H1 (cell line): ENCODE results near the gene GTF2IRD1. TPM values are rescaled to one million over a fixed set of nuclear protein-coding genes. Genes with fewer than 3 reads are reported as not detected.

Source experiments
- CTCF ChIA-PET: fragments of 300-600 bp; sonication (Branson Sonifier 250); formaldehyde crosslinking; loops from one replicate; lab custom pipeline; 2021; ENCODE audit not compliant: partially characterized antibody; lab: Charles Lee
- POLR2A ChIA-PET: fragments of 300-600 bp; sonication (Branson Sonifier 250); formaldehyde crosslinking; loops from one replicate; lab custom pipeline; 2021; ENCODE audit warnings: inconsistent platforms; ENCODE audit not compliant: partially characterized antibody; lab: Charles Lee
- DNase-seq, 2 experiments: peaks; one replicate each; pipeline versions ENCODE4 v3.0.0 to v3.0.0-alpha.2; 2010 to 2022; ENCODE audit warnings: low spot score in 2 of 2, low read depth in 1 of 2, mixed read lengths in 1 of 2
- FAIRE-seq: peaks from 2 replicates; lab custom pipeline; 2011; peaks lifted over from hg19 to GRCh38; lab: Jason Lieb, UNC
- H2AFZ ChIP-seq: 2 replicates; pipeline ENCODE4 v1.8.1; 2012; ENCODE audit warnings: low read length, inconsistent platforms
- H2AK5ac ChIP-seq: 2 replicates; pipeline ENCODE4 v1.6.1; 2013; ENCODE audit warnings: low read depth, low read length
- H2BK120ac ChIP-seq: replicated peaks from 2 replicates; pipeline ENCODE3; 2013; ENCODE audit warnings: low read depth, low read length, inconsistent platforms
- H2BK12ac ChIP-seq: 2 replicates; pipeline ENCODE4 v1.6.1; 2013; ENCODE audit warnings: low read depth, low read length
- H2BK15ac ChIP-seq: 2 replicates; pipeline ENCODE4 v1.6.1; 2013; ENCODE audit warnings: low read length
- H2BK20ac ChIP-seq: 2 replicates; pipeline ENCODE4 v1.6.1; 2013; ENCODE audit warnings: low read length
- H2BK5ac ChIP-seq: 2 replicates; pipeline ENCODE4 v1.6.1; 2013; ENCODE audit warnings: low read depth, low read length
- H3K14ac ChIP-seq: 2 replicates; pipeline ENCODE4 v1.6.1; 2013; ENCODE audit warnings: inconsistent platforms; ENCODE audit not compliant: insufficient read length
- H3K18ac ChIP-seq: 2 replicates; pipeline ENCODE4 v1.6.1; 2013; ENCODE audit warnings: low read length; ENCODE audit errors: extremely low read depth
- H3K23ac ChIP-seq: 2 replicates; pipeline ENCODE4 v1.6.1; 2013; ENCODE audit warnings: inconsistent platforms; ENCODE audit not compliant: insufficient read length
- H3K23me2 ChIP-seq: 2 replicates; pipeline ENCODE4 v1.6.1; 2013; ENCODE audit warnings: low read depth, low read length
- H3K27ac ChIP-seq: 2 replicates; pipeline ENCODE4 v1.6.1; 2011; ENCODE audit warnings: low read depth, low read length, inconsistent platforms
- H3K27me3 ChIP-seq, 4 experiments: replicated peaks in 1 of 4; 1 replicate in 1 of 4; 2 replicates in 3 of 4; pipeline versions ENCODE4 v1.6.1 to v1.8.1; 2011 to 2013; ENCODE audit warnings: low read length in 3 of 4, mild to moderate bottlenecking in 3 of 4, inconsistent platforms in 2 of 4, mixed read lengths in 2 of 4, moderate library complexity in 1 of 4; ENCODE audit not compliant: control insufficient read depth in 3 of 4, insufficient read depth in 3 of 4; ENCODE audit errors: extremely low read depth in 1 of 4
- H3K36me3 ChIP-seq, 4 experiments: 2 replicates each; pipeline versions ENCODE4 v1.6.1 to v1.8.1; 2011 to 2013; ENCODE audit warnings: mild to moderate bottlenecking in 4 of 4, low read length in 3 of 4, moderate library complexity in 2 of 4, control low read depth in 1 of 4, inconsistent platforms in 1 of 4; ENCODE audit not compliant: insufficient read depth in 4 of 4, control insufficient read depth in 2 of 4
- H3K4ac ChIP-seq: replicated peaks from 2 replicates; pipeline ENCODE3; 2013; ENCODE audit warnings: low read length, low read depth, mixed read lengths, inconsistent platforms; ENCODE audit not compliant: insufficient read length
- H3K4me1 ChIP-seq, 4 experiments: replicated peaks in 1 of 4; 1 replicate in 1 of 4; 2 replicates in 3 of 4; pipeline versions ENCODE4 v1.6.1 to v1.8.1; 2011 to 2013; ENCODE audit warnings: low read length in 3 of 4, inconsistent platforms in 2 of 4, mixed read lengths in 1 of 4; ENCODE audit not compliant: insufficient read depth in 4 of 4, control insufficient read depth in 3 of 4
- H3K4me2 ChIP-seq, 2 experiments: 2 replicates each; pipeline versions ENCODE4 v1.6.1 to v1.8.1; 2011 to 2013; ENCODE audit warnings: low read depth in 2 of 2, low read length in 2 of 2, control low read depth in 1 of 2, inconsistent platforms in 1 of 2, mild to moderate bottlenecking in 1 of 2; ENCODE audit not compliant: insufficient read depth in 1 of 2
- H3K4me3 ChIP-seq, 4 experiments: fragments of 200-600, 300-600 bp in 1 of 4; sonication (generic), shearing (Covaris generic), sonication (Bioruptor Twin) in 1 of 4; 2 replicates each; pipeline versions ENCODE4 v1.5.1 to v1.8.1; 2011 to 2016; ENCODE audit warnings: low read length in 4 of 4, low read depth in 3 of 4, control low read depth in 2 of 4, inconsistent platforms in 2 of 4, mild to moderate bottlenecking in 2 of 4, mixed read lengths in 1 of 4, moderate library complexity in 1 of 4; ENCODE audit not compliant: insufficient read depth in 2 of 4; ENCODE audit errors: extremely low read depth in 1 of 4
- H3K56ac ChIP-seq: replicated peaks from 2 replicates; pipeline ENCODE3; 2013; ENCODE audit warnings: low read depth, mild to moderate bottlenecking, mixed read lengths, low read length, inconsistent platforms; ENCODE audit not compliant: insufficient read length
- H3K79me1 ChIP-seq: 2 replicates; pipeline ENCODE4 v1.6.1; 2013; ENCODE audit warnings: low read depth, low read length, control low read depth
- H3K79me2 ChIP-seq, 2 experiments: 2 replicates each; pipeline versions ENCODE4 v1.6.1 to v1.8.1; 2012 to 2013; ENCODE audit warnings: low read length in 2 of 2, mild to moderate bottlenecking in 2 of 2, inconsistent platforms in 1 of 2; ENCODE audit not compliant: insufficient read depth in 2 of 2, control insufficient read depth in 1 of 2
- H3K9ac ChIP-seq, 4 experiments: replicated peaks in 1 of 4; 1 replicate in 1 of 4; 2 replicates in 3 of 4; pipeline versions ENCODE4 v1.6.1 to v1.8.1; 2011 to 2013; ENCODE audit warnings: low read depth in 3 of 4, low read length in 3 of 4, control low read depth in 2 of 4, mild to moderate bottlenecking in 2 of 4, moderate library complexity in 2 of 4, inconsistent platforms in 1 of 4; ENCODE audit errors: extremely low read depth in 1 of 4
- H3K9me3 ChIP-seq, 2 experiments: 2 replicates each; pipeline versions ENCODE4 v1.6.1 to v1.8.1; 2012 to 2013; ENCODE audit warnings: mild to moderate bottlenecking in 2 of 2, moderate library complexity in 2 of 2, control low read depth in 1 of 2, inconsistent platforms in 1 of 2, low read depth in 1 of 2, low read length in 1 of 2, mixed read lengths in 1 of 2; ENCODE audit not compliant: insufficient read depth in 2 of 2
- H4K20me1 ChIP-seq, 2 experiments: replicated peaks in 1 of 2; 2 replicates each; pipeline versions ENCODE3 to v1.8.1; 2011 to 2013; ENCODE audit warnings: inconsistent platforms in 2 of 2, low read length in 2 of 2, mild to moderate bottlenecking in 1 of 2; ENCODE audit not compliant: insufficient read depth in 2 of 2, control insufficient read depth in 1 of 2
- H4K5ac ChIP-seq: 2 replicates; pipeline ENCODE4 v1.6.1; 2013; ENCODE audit warnings: low read length, low read depth, mixed read lengths, inconsistent platforms; ENCODE audit not compliant: insufficient read length
- H4K8ac ChIP-seq: 2 replicates; pipeline ENCODE4 v1.8.0; 2013; ENCODE audit warnings: mild to moderate bottlenecking, moderate library complexity, low read length, inconsistent platforms; ENCODE audit not compliant: insufficient read depth; ENCODE audit errors: extremely low read depth
- H4K91ac ChIP-seq: replicated peaks from 2 replicates; pipeline ENCODE3; 2013; ENCODE audit warnings: low read length, mixed read lengths, inconsistent platforms; ENCODE audit not compliant: insufficient read length
- GTF2F1 ChIP-seq: IDR thresholded peaks from 2 replicates; pipeline ENCODE4 v1.6.1; 2012; ENCODE audit warnings: low read depth, low read length, improper control_type of control experiment, borderline replicate concordance
- JUN ChIP-seq: IDR thresholded peaks from 2 replicates; pipeline ENCODE4 v1.6.1; 2011; ENCODE audit warnings: low read depth, mild to moderate bottlenecking, improper control_type of control experiment, low read length
- POU5F1 ChIP-seq: IDR thresholded peaks from 2 replicates; pipeline ENCODE4 v1.6.1; 2011; ENCODE audit warnings: low read depth, mild to moderate bottlenecking, low read length, moderate library complexity
- SIRT6 ChIP-seq: IDR thresholded peaks from one replicate; pipeline ENCODE4 v1.7.1; 2012; ENCODE audit warnings: low read length, inconsistent platforms
- SP4 ChIP-seq: IDR thresholded peaks from 2 replicates; pipeline ENCODE4 v1.6.1; 2012; ENCODE audit warnings: low read length, inconsistent platforms
- TBP ChIP-seq: IDR thresholded peaks from 2 replicates; pipeline ENCODE4 v1.6.1; 2011; ENCODE audit warnings: low read depth, low read length, improper control_type of control experiment
- WGBS, 2 experiments: shearing (Covaris generic) in 1 of 2; methylation state at CpG; one replicate each; pipeline versions ENCODE4 v1.1.6 to v1.1.7; 2013 to 2015; ENCODE audit warnings: low lambda C conversion rate in 2 of 2, mixed read lengths in 2 of 2, inconsistent platforms in 1 of 2, low coverage in 1 of 2, missing lambda C conversion rate in 1 of 2; ENCODE audit not compliant: insufficient replicate concordance in 2 of 2, insufficient coverage in 1 of 2, insufficient read length in 1 of 2; ENCODE audit errors: extremely low coverage in 1 of 2, missing lambda C conversion rate in 1 of 2; 5-methylcytosine and 5-hydroxymethylcytosine counted together
- polyA plus RNA-seq, 7 experiments: library from polyadenylated mRNA; depleted of rRNA in 3 of 7; stranded (reverse) in 5 of 7; unstranded in 2 of 7; fragments of >200 nt in 5 of 7; fragments of 200-250 nt in 2 of 7; gene quantifications; 1 replicate in 5 of 7; 2 replicates in 1 of 7; 4 replicates in 1 of 7; pipeline versions ENCODE4 v1.2.1 to v1.2.3, GENCODE V29; 2011 to 2013; ENCODE audit warnings: missing spikeins in 2 of 7, mixed read lengths in 2 of 7
- total RNA-seq: library from RNA; stranded (reverse); fragmentation: NEBNext Ultra II Directional; extraction: Animal tissue kit (Norgen Biotek cat#: 25700); gene quantifications from 2 replicates; pipeline ENCODE4 v1.2.1, GENCODE V29; 2021
- TF ChIP-seq, protein P1 (sequence below): IDR thresholded peaks from 2 replicates; pipeline ENCODE4 v1.6.1; 2012; ENCODE audit warnings: low read length, inconsistent platforms

The GTF2IRD1 gene
- total and polyA plus RNA-seq, 2 of the 8 experiments (the other 6 are each of a cell fraction or from before 2014, with no cell fraction given) = 27.4 to 45.4 TPM

DNA sequence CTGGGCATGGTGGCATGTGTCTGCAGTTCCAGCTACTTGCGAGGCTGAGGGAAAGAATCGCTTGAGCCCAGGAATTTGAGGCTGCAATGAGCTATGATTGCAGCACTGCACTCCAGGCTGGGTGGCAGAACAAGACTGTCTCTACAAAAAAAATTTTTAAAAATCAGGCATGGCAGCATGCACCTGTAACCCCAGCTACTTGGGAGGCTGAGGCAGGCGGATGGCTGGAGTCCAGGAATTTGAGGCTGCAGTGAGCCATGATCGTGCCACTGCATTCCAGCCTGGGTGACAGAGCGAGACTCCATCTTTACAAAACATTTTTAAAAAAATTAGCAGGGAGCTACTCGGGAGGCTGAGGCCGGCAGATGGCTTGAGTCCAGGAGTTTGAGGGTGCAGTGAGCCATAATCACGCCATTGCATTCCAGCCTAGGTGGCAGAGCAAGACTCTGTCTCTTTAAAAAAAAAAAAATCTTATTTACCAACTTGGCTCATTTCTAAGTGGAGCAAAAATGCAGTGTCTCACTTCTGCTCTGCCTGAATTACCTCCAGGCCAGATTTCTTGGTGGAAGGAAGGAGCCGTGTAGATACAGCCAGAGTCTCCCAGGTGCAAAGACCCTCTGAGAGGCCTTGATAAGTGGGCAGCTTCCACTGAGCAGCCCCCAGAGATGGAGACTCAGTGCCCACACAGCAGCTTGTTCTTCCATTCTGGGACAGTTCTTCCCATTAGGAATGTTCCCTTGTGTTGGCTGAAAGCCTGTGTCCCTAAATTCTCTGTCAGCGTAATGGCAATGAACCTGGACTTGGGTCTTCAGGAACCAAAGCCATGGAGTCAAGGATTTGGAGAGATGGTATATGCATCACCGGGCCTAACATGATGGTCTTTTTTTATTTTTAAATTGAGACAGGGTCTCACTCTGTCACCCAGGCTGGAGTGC is 30.0 kb downstream of the GTF2IRD1 start:
- H3K4me2 ChIP-seq = no peak overlapping the region

More for the DNA sequence above, 30.0 kb downstream of the GTF2IRD1 start:
- Histone ChIP-seq H3K18ac (no peak overlapping the region), H3K23ac (no peak overlapping the region), H3K56ac (no peak overlapping the region), H3K9me3 (no peaks in the 10 kb centered on the region), H4K5ac (no peak overlapping the region), H3K14ac (no peak overlapping the region), H3K4me3 (no peak overlapping the region), H4K8ac (no peak overlapping the region), H2AK5ac (no peak overlapping the region), H3K9ac (no peak overlapping the region), H3K27ac (no peak overlapping the region), H3K36me3 (no peaks in the 10 kb centered on the region), H3K23me2 (no peaks in the 10 kb centered on the region), H3K79me1 (peaks cover 23% of the 10 kb centered on the region), H2BK20ac (no peak overlapping the region), H2BK120ac (no peak overlapping the region), H3K4ac (no peak overlapping the region), H2BK12ac (no peak overlapping the region), H3K4me1 (peaks cover 3 to 12% (median 10%) of the 10 kb centered on the region in 4 experiments; a peak in 5 of 7 replicates), H2BK5ac (0 out of 2 replicates have a peak overlapping the region, but pooled peaks have one; percentile 44), H4K91ac (no peak overlapping the region), H2BK15ac (no peak overlapping the region), H2AFZ (no peak overlapping the region), H3K79me2 (peaks cover 0 to 52% of the 10 kb centered on the region in 2 experiments; a peak in 2 of 4 replicates), H4K20me1 (peaks cover 4 to 11% of the 10 kb centered on the region in 2 experiments), H3K27me3 (no peaks in the 10 kb centered on the region)
- ChIA-PET CTCF (interaction anchor here (0.6 to 1.3 kb wide), 7 partner anchors 9 to 132 kb away, joined by 3 to 9 read pairs (median 4); no protein-coding TSS in a partner anchor), POLR2A (interaction anchor here (0.6 to 1.9 kb wide), 9 partner anchors 9 to 67 kb away, joined by 3 to 6 read pairs (median 4); no protein-coding TSS in a partner anchor)
- 91% methylated on average over 11 of the region's 11 CpGs; no CpG with 5 or more reads in 1 of the 2 experiments for whole genome bisulfite sequencing, 2 experiments
- TF ChIP-seq TBP (no peak), SP4 (no peak), SIRT6 (no peak), POU5F1 (no peak), GTF2F1 (no peak), JUN (no peak)
- TF ChIP-seq, protein P1, sequence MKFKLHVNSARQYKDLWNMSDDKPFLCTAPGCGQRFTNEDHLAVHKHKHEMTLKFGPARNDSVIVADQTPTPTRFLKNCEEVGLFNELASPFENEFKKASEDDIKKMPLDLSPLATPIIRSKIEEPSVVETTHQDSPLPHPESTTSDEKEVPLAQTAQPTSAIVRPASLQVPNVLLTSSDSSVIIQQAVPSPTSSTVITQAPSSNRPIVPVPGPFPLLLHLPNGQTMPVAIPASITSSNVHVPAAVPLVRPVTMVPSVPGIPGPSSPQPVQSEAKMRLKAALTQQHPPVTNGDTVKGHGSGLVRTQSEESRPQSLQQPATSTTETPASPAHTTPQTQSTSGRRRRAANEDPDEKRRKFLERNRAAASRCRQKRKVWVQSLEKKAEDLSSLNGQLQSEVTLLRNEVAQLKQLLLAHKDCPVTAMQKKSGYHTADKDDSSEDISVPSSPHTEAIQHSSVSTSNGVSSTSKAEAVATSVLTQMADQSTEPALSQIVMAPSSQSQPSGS = no peak
- FAIRE-seq (no peak), DNase-seq (no peak)
